ENCODE data around the gene CLCF1. TPM values are rescaled to one million over a fixed set of nuclear protein-coding genes. Genes with fewer than 3 reads are reported as not detected.

CLCF1 gene
- total RNA-seq, 1 experiment from 2014 or later: 2.1 TPM

DNA sequence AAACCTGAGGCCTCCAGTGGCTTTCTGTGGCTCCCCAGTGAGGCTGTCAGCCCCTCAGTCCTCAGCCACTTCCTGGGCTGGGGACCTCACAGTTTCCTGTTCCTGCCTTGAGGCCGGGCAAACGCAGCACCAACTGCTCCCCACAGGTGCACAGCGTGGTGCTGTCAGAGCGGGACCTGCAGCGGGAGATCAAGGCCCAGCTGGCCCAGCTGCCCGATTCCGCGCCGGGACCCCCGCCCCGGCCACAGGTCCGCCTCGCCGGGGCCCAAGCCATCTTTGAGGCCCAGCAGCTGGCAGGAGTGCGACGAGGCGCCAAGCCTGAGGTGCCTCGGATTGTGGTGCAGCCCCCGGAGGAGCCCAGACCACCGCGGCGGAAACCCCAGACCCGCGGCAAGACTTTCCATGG lies 35.9 kb upstream of the CLCF1 start:
- TF ChIP-seq, protein P1, sequence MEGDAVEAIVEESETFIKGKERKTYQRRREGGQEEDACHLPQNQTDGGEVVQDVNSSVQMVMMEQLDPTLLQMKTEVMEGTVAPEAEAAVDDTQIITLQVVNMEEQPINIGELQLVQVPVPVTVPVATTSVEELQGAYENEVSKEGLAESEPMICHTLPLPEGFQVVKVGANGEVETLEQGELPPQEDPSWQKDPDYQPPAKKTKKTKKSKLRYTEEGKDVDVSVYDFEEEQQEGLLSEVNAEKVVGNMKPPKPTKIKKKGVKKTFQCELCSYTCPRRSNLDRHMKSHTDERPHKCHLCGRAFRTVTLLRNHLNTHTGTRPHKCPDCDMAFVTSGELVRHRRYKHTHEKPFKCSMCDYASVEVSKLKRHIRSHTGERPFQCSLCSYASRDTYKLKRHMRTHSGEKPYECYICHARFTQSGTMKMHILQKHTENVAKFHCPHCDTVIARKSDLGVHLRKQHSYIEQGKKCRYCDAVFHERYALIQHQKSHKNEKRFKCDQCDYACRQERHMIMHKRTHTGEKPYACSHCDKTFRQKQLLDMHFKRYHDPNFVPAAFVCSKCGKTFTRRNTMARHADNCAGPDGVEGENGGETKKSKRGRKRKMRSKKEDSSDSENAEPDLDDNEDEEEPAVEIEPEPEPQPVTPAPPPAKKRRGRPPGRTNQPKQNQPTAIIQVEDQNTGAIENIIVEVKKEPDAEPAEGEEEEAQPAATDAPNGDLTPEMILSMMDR (conservative IDR thresholded peaks at IDR 0.05): no peak
- H3K18ac ChIP-seq (ENCODE audit: insufficient read length, low read depth, low read length): no peak overlapping the region

More for the DNA sequence above, 35.9 kb upstream of the CLCF1 start:
- H3K23ac ChIP-seq (ENCODE audit: insufficient read length, low read depth, low read length): no peak overlapping the region
- no peak overlapping the region for H2BK120ac ChIP-seq (ENCODE audit: low read depth, low read length, poor library complexity, severe bottlenecking)
- no CpG with 5 or more reads among the region's 24 CpGs for WGBS (ENCODE audit: extremely low coverage, insufficient read length, low lambda C conversion rate)
- H3K23me2 ChIP-seq (ENCODE audit: insufficient read length, low read depth, low read length, poor library complexity, severe bottlenecking): no peaks in the 10 kb centered on the region
- H3K36me3 Mint-ChIP-seq (ENCODE audit: insufficient read depth in 1 of 3, low read depth in 3 of 3): no peaks in the 10 kb centered on the region
- H3K9ac ChIP-seq (ENCODE audit: extremely low read depth, insufficient read length, low read length): no peak overlapping the region
- no peak overlapping the region for H3K27ac ChIP-seq (ENCODE audit: insufficient read length, low read depth, low read length)
- H3K9me3 ChIP-seq (ENCODE audit: control insufficient read depth, low read depth, low read length): no peaks in the 10 kb centered on the region
- no peaks in the 10 kb centered on the region for H3K27me3 ChIP-seq (ENCODE audit: insufficient read depth, low read length)
- H4K20me1 ChIP-seq (ENCODE audit: control insufficient read depth, insufficient read depth, insufficient read length): no peaks in the 10 kb centered on the region
- H2BK15ac ChIP-seq (ENCODE audit: low read depth, low read length): no peak overlapping the region
- H4K91ac ChIP-seq (ENCODE audit: insufficient read length, low read depth, low read length): no peak overlapping the region
- H3K79me2 ChIP-seq (ENCODE audit: insufficient read depth, low read length): no peaks in the 10 kb centered on the region
- no peak overlapping the region for H3K4ac ChIP-seq (ENCODE audit: low read depth, low read length)
- H3K27ac Mint-ChIP-seq: no peak overlapping the region
- H3K4me1 Mint-ChIP-seq: peaks cover 14 to 28% of the 10 kb centered on the region in 2 experiments
- H2BK20ac ChIP-seq (ENCODE audit: low read depth, low read length, poor library complexity, severe bottlenecking): no peak overlapping the region
- no peak overlapping the region for H3K4me2 ChIP-seq (ENCODE audit: insufficient read depth, insufficient read length, low read length)
- H2AFZ ChIP-seq (ENCODE audit: low read length): no peak overlapping the region
- peaks cover 49% of the 10 kb centered on the region for H3K27me3 Mint-ChIP-seq (ENCODE audit: low read depth)
- no peak overlapping the region for H4K8ac ChIP-seq (replicated peaks; ENCODE audit: insufficient read length, low read depth, low read length)
- no peak overlapping the region for H3T11ph ChIP-seq (ENCODE audit: low read length)
- no peaks in the 10 kb centered on the region for H3K9me3 Mint-ChIP-seq
- H3K4me1 ChIP-seq (ENCODE audit: insufficient read depth, low read length): no peaks in the 10 kb centered on the region
- no peak overlapping the region for H3K56ac ChIP-seq (ENCODE audit: insufficient read length, low read depth, low read length)
- H2BK12ac ChIP-seq (ENCODE audit: insufficient read length, low read depth, low read length): no peak overlapping the region
- H2BK5ac ChIP-seq (ENCODE audit: insufficient read length, low read length): no peak overlapping the region
- H2AK5ac ChIP-seq (ENCODE audit: insufficient read length, low read length): no peak overlapping the region
- H3K79me1 ChIP-seq (ENCODE audit: insufficient read depth, low read depth, low read length, poor library complexity, severe bottlenecking): no peaks in the 10 kb centered on the region
- no peak for DNase-seq
- no peak overlapping the region for H3K4me3 Mint-ChIP-seq
- no peak overlapping the region for H4K5ac ChIP-seq (ENCODE audit: insufficient read length, low read depth, low read length)
- no peak overlapping the region for H3K14ac ChIP-seq (ENCODE audit: insufficient read depth, low read length)

All from H9 (cell line).